RWPE2 (cell line): ENCODE measurements around the gene SLX4IP.

Experiments
- ATAC-seq: fragments of 200-7000 bp; cut with Tn5 transposase; 3 replicates; pipeline ENCODE4 v1.9.1; 2021; ENCODE audit warnings: low read depth
- DNase-seq: peaks from one replicate; pipeline ENCODE4 v3.0.0-alpha.2; 2020; ENCODE audit warnings: low spot score
- H3K27ac ChIP-seq: fragments of 450-650 bp; 2 replicates; pipeline ENCODE4 v1.5.1; 2017; ENCODE audit warnings: mild to moderate bottlenecking; ENCODE audit not compliant: poor library complexity, severe bottlenecking
- H3K27me3 ChIP-seq: fragments of 250-450 bp; sonication (Bioruptor Pico); 2 replicates; pipeline ENCODE4 v1.5.1; 2021; ENCODE audit warnings: mild to moderate bottlenecking, moderate library complexity; ENCODE audit not compliant: insufficient read depth, poor library complexity, severe bottlenecking
- H3K36me3 ChIP-seq: fragments of 250-450 bp; sonication (Bioruptor Pico); 2 replicates; pipeline ENCODE4 v1.5.1; 2020; ENCODE audit warnings: low read depth, mild to moderate bottlenecking, moderate library complexity
- H3K4me1 ChIP-seq: fragments of 250-450 bp; sonication (Bioruptor Pico); 2 replicates; pipeline ENCODE4 v1.5.1; 2021; ENCODE audit warnings: mild to moderate bottlenecking, moderate library complexity; ENCODE audit not compliant: insufficient read depth, poor library complexity, severe bottlenecking
- H3K4me3 ChIP-seq: fragments of 250-450 bp; sonication (Bioruptor Pico); 2 replicates; pipeline ENCODE4 v1.5.1; 2021; ENCODE audit warnings: mild to moderate bottlenecking, moderate library complexity; ENCODE audit not compliant: severe bottlenecking
- H3K9me3 ChIP-seq: fragments of 250-450 bp; sonication (Bioruptor Pico); 2 replicates; pipeline ENCODE4 v1.5.1; 2021; ENCODE audit warnings: mild to moderate bottlenecking, moderate library complexity; ENCODE audit not compliant: severe bottlenecking
- TF ChIP-seq, protein P1 (sequence below): fragments of 450-650 bp; IDR thresholded peaks from one replicate; pipeline ENCODE4 v1.5.1; 2017; ENCODE audit warnings: mild to moderate bottlenecking, moderate library complexity; ENCODE audit not compliant: poor library complexity, severe bottlenecking

SLX4IP gene

GRCh38 chr20:10555865-10556308, 120.8 kb downstream of the SLX4IP start:
- Histone ChIP-seq H3K27ac (peak overlapping the region; percentile 59), H3K4me3 (no peak overlapping the region), H3K9me3 (no peaks in the 10 kb centered on the region), H3K27me3 (no peaks in the 10 kb centered on the region), H3K36me3 (no peaks in the 10 kb centered on the region), H3K4me1 (peaks cover 53% of the 10 kb centered on the region)
- TF ChIP-seq, protein P1, sequence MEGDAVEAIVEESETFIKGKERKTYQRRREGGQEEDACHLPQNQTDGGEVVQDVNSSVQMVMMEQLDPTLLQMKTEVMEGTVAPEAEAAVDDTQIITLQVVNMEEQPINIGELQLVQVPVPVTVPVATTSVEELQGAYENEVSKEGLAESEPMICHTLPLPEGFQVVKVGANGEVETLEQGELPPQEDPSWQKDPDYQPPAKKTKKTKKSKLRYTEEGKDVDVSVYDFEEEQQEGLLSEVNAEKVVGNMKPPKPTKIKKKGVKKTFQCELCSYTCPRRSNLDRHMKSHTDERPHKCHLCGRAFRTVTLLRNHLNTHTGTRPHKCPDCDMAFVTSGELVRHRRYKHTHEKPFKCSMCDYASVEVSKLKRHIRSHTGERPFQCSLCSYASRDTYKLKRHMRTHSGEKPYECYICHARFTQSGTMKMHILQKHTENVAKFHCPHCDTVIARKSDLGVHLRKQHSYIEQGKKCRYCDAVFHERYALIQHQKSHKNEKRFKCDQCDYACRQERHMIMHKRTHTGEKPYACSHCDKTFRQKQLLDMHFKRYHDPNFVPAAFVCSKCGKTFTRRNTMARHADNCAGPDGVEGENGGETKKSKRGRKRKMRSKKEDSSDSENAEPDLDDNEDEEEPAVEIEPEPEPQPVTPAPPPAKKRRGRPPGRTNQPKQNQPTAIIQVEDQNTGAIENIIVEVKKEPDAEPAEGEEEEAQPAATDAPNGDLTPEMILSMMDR: no peak
- ATAC-seq: peak; percentile 40; the same call in 2 of the 3 replicates
- no peak for DNase-seq

DNA sequence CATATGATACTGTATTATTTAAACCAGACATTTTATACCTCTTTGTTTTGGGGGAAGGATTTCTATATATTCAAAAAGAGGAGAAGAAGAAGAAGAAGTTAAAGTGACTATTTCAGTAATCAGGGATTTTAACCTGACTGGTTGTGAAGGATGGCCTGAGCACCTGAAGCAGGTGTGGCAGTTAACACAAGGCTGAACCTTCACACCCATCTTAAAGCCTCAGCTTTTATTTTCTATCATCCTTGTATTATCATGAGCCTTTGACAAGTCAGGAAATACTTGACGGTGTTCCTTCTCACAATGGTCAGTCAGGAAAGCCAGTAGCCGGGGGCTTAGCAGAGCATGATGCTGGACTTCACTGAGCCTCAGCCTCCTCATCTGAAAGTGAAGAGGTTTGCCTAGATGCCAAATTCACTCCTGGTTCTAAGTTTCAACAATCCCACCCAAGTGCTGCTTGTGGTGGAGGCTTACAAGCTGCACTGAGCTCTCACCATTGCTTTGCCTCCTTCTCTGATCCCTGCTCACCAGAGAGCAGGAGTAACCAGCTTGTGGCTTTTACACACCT, 121.5 kb downstream of the SLX4IP start:
- no peaks in the 10 kb centered on the region for H3K27me3 ChIP-seq
- DNase-seq: no peak
- H3K4me3 ChIP-seq: no peak overlapping the region
- H3K36me3 ChIP-seq: no peaks in the 10 kb centered on the region
- no peak for ATAC-seq
- H3K4me1 ChIP-seq: peaks cover 53% of the 10 kb centered on the region
- H3K9me3 ChIP-seq: no peaks in the 10 kb centered on the region
- TF ChIP-seq, protein P1: no peak
- H3K27ac ChIP-seq: peak overlapping the region; percentile 59

- DNase-seq: no peak
- peaks cover 52% of the 10 kb centered on the region for H3K4me1 ChIP-seq
- no peak overlapping the region for H3K4me3 ChIP-seq
- peak overlapping the region; percentile 59 for H3K27ac ChIP-seq
- H3K9me3 ChIP-seq: no peaks in the 10 kb centered on the region
- TF ChIP-seq, protein P1: no peak
- H3K27me3 ChIP-seq: no peaks in the 10 kb centered on the region
- no peaks in the 10 kb centered on the region for H3K36me3 ChIP-seq
- ATAC-seq: peak; percentile 58
These were observed 122.6 kb downstream of the SLX4IP start for GRCh38 chr20:10557685-10558084.

DNA sequence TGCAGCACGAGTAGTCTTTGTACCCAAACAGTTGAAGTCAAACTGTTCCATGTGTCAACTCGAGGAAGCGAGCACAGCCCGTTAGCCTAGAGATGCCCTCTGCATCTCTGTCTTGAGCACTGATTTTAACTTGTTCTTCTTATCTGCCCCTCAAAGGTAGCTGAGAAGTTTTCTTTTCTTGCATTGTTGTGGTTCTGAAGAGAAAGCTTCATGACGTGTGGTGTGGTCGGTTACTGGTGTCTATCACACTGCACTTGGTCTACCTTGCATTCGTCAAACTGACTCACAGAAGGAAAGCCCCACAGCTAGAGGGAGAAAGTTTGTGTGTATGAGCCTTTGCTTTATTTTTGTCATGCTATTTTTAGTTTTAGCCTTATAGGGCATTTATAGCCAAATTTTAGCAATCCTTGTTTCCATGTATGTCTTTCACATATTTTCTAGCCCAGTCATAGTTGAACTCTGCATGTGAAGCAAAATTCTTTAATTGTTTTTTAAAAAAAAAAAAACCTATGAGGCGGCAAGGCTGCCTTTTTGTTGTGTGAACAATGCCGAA, 123.6 kb downstream of the SLX4IP start:
- Histone ChIP-seq H3K27ac (peak overlapping the region; percentile 59), H3K9me3 (no peaks in the 10 kb centered on the region), H3K36me3 (no peaks in the 10 kb centered on the region), H3K4me3 (no peak overlapping the region), H3K4me1 (peaks cover 42% of the 10 kb centered on the region), H3K27me3 (no peaks in the 10 kb centered on the region)
- TF ChIP-seq, protein P1: peak; percentile 30
- ATAC-seq (peak; percentile 91), DNase-seq (peak; percentile 77)

- TF ChIP-seq, protein P1: no peak
- Histone ChIP-seq H3K4me3 (no peak overlapping the region), H3K9me3 (no peaks in the 10 kb centered on the region), H3K4me1 (peaks cover 40% of the 10 kb centered on the region), H3K36me3 (no peaks in the 10 kb centered on the region), H3K27me3 (no peaks in the 10 kb centered on the region), H3K27ac (peak overlapping the region; percentile 59)
- DNase-seq (no peak), ATAC-seq (no peak)
These were observed 124.2 kb downstream of the SLX4IP start for GRCh38 chr20:10559266-10559665.
